GM19240 (cell line): Measurements from ENCODE around the gene RASGRF1.
A peak's percentile ranks its signal among the peaks of the same experiment; 100 is the strongest.
"Not testable (repeated sequence)": the region's sequence is repeated elsewhere in the genome, so short reads cannot be mapped to it uniquely, and the experiment has no call there.

Experiments used
- DNase-seq: peaks from one replicate; pipeline ENCODE4 v3.0.0; 2011; ENCODE audit warnings: low spot score; ENCODE audit not compliant: insufficient read length

Gene RASGRF1

GRCh38 chr15:79015416-79015815 lies 75.2 kb downstream of the RASGRF1 start:
- no peak for DNase-seq

GRCh38 chr15:79010278-79010677 lies 80.3 kb downstream of the RASGRF1 start:
- no peak for DNase-seq

- no peak for DNase-seq
Observed at GRCh38 chr15:79009379-79009778, 81.2 kb downstream of the RASGRF1 start.

GRCh38 chr15:79008659-79009058 lies 81.9 kb downstream of the RASGRF1 start:
- DNase-seq, result no peak

- DNase-seq, result no peak
Observed at GRCh38 chr15:79007066-79007465, 83.5 kb downstream of the RASGRF1 start.

GRCh38 chr15:79006071-79006470 lies 84.5 kb downstream of the RASGRF1 start:
- no peak for DNase-seq

GRCh38 chr15:79004336-79004735 lies 86.2 kb downstream of the RASGRF1 start:
- DNase-seq, result peak; percentile 49

GRCh38 chr15:79003896-79004295 lies 86.7 kb downstream of the RASGRF1 start:
- no peak for DNase-seq

- no peak for DNase-seq
Observed at GRCh38 chr15:79003301-79003700, 87.3 kb downstream of the RASGRF1 start.

- no peak for DNase-seq
Observed at GRCh38 chr15:79002581-79002980, 88.0 kb downstream of the RASGRF1 start.

- no peak for DNase-seq
Observed at GRCh38 chr15:78999636-79000035, 90.9 kb downstream of the RASGRF1 start.

GRCh38 chr15:78998526-78998925 lies 92.1 kb downstream of the RASGRF1 start:
- no peak for DNase-seq

GRCh38 chr15:78997981-78998499 lies 92.5 kb downstream of the RASGRF1 start:
- DNase-seq, result no peak

GRCh38 chr15:78996894-78997275 lies 93.7 kb downstream of the RASGRF1 start:
- no peak for DNase-seq

- no peak for DNase-seq
Observed at GRCh38 chr15:78995921-78996893, 94.4 kb downstream of the RASGRF1 start.

GRCh38 chr15:78995161-78995560 lies 95.4 kb downstream of the RASGRF1 start:
- not testable (repeated sequence) for DNase-seq

GRCh38 chr15:78993931-78994530 lies 96.5 kb downstream of the RASGRF1 start:
- DNase-seq, result no peak

GRCh38 chr15:78993257-78993930 lies 97.2 kb downstream of the RASGRF1 start:
- no peak for DNase-seq

- no peak for DNase-seq
Observed at GRCh38 chr15:78992416-78993256, 97.9 kb downstream of the RASGRF1 start.

- no peak for DNase-seq
Observed at GRCh38 chr15:78991879-78992278, 98.7 kb downstream of the RASGRF1 start.

- no peak for DNase-seq
Observed at GRCh38 chr15:78991476-78991875, 99.1 kb downstream of the RASGRF1 start.
